Fibroblast of upper back skin (primary cell): Measurements from ENCODE around the gene SLC2A10.
"Not testable (repeated sequence)": the region's sequence is repeated elsewhere in the genome, so short reads cannot be mapped to it uniquely, and the experiment has no call there.

Experiments used
- DNase-seq: peaks from one replicate; pipeline ENCODE4 v3.0.0-alpha.2; 2013

The SLC2A10 gene

DNA sequence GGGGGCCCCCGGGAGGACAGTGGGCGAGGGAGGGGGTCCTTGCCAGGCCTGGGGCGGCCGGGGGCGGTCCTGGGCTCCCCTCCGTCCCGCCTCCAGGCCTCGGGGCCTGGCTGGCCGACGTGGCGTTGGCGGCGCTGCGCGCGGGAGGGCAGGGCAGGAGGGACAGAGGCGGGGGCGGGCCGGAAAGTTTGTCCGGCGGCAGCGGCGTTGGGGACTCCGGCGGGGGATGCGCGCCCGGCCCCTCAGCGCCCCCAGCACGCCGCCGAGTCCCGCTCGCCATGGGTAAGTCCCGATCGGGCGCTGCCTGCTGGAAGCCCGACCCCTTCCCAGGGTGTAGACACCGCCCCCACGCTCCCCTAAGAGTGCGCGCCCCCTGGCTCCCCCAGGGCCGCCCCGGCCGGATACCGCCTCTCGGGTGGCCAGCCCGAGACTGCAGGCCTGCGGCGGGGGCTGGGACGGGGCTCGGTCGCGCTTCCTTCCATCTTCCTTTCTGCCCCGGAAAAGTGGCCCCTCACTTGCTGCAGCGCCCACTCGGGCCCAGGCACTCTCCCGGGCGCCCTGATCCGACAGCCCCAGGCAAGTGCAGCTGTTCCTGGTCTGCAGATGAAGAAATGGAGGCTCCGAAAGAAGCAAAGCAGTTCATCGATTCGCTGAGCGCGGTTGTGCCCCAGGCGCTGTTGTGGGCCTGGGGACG is at the start of gene SLC2A10:
Gene SLC2A10 (plus strand): TSS at position 191 of the 694 bp plus-strand sequence. CDS start 88 bp downstream, at position 279.
- peak; percentile 59 for DNase-seq

DNA sequence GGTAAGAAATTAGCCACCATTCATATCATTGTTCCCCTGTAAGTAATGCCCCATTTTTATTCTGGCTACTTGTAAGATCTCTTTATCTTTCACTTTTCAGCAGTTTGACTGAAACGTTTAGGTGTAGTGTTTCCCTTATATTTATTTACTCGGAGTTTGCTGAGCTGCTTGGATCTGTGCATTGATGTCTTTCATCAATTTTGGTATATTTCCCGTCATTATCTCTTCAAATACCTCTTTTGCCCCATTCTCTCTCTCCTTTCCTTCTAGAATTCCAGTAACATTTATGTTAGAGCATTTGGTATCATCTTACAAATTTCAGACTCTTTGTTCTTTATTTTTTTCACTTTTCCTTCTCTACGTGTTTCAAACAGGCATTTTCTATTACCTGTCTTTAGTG is 49.0 kb upstream of the SLC2A10 start:
- DNase-seq = no peak

DNA sequence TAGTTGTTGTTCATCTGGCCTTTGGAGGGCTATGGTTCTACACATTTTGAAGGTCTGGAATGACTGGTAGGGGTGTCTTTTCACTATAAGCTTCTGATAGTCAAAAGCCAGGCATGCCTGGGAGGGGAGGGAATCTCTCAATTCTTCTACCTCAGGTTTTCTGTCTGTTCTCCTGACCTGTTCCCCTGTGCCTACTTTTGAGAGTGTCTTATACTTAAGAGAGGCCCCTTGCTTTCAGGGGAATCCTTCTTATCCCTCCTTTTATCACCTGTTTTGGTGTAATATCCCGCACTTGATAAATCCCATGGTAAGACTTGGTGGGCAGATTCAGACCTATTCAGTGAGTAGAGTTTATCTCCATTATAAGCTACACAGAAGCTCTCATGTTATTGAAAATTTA is 47.8 kb upstream of the SLC2A10 start:
- DNase-seq = no peak

DNA sequence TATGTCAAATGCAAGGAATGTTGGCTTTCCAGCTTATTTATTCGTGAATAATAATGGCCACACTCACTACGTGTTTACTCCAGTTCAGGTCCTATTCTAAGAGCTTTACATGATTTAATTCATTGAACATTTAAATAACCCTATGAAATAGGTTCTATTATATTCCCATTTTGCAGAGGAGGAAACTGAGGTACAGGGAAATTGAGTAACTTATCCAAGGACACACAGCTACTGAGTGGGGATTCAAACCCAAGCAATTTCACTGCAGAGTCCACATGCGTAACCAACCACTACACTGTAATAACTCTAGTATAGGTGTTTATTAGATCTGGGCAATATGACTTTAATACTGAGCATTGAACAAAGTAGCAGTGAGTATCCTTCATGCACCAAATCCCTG is 45.9 kb upstream of the SLC2A10 start:
- DNase-seq = no peak

DNA sequence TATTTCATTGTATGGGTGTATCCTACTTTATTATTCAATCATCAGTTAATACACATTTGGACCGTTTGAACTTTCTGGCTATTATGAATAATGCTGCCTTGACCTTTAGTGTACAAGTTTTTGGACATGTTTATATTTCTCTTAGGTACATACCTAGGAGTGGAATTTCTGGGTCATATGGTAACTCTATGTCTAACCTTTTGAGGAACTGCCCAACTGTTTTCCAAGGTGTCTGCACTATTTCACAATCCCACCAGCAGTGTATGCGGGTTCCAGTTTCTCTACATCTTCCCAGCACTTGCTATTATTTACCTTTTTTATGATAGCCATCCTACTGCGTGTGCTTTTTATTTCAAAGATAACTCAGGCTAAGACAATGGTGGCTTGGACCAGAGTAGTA is 43.8 kb upstream of the SLC2A10 start:
- DNase-seq = no peak

DNA sequence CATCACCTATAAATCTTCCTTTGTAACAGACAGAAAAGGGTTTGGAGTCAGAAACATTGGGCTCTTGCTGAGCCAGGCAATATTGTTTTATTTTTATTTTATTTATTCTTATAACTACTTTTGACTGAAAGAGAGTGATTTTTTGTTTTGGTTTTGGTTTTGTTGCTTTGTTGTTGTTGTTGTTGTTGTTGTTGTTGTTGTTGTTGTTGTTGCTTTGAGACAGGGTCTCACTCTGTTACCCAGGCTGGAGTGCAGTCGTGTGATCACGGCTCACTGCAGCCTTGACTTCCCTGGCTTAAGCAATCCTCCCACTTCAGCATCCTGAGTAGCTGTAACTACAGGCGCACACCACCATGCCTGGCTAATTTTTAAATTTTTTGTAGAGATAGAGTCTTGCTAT is 43.1 kb upstream of the SLC2A10 start:
- DNase-seq = no peak

DNA sequence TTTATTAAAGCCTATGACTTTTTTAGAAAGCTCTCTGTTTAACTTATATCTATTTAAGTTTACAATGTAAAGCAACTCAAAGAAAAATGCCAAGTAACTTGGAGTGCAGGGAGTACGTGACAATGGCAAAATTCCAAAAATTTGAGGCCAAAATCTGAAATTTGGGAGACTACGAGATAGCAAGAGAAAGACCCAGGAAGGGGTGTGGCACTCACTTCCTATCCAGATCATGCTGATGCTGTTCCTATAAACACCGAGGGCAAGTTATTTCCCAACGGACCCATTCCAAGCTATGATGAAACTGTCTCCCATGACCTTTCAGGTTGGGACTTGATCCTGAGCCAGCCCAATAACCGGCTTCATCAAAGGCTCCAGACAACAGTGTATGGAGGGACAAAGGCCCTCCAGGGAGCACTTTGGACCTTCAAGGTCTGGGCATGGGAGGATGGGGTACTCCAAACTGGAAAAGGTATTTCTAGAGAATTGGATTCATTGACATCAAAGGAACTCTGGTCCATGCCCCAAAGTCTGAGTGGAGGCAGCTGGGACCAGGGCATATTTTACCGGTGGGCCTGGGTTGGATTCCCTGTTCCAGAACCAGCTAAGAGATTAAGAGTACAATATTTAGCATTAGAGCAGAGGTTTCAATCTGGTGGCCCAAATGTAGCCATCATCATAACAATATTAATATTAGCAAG is 42.5 kb upstream of the SLC2A10 start:
- DNase-seq = no peak

DNA sequence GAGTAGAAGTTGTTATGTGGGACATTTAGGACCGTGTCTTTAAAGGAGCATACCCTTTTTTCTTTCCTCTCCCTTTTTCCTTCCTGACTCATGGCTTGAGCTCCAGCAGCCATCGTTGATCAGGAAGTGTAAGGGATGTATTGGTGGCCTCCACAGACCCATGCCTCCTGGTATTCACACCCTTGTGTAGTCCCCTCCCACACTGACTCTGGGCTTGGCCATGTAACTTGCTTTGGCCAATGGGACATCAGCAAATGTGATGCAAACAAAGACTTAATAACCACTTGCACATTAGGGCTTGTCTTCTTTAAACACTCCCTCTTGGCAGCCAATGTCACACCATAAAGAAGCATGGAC is 39.2 kb upstream of the SLC2A10 start:
- no peak for DNase-seq

DNA sequence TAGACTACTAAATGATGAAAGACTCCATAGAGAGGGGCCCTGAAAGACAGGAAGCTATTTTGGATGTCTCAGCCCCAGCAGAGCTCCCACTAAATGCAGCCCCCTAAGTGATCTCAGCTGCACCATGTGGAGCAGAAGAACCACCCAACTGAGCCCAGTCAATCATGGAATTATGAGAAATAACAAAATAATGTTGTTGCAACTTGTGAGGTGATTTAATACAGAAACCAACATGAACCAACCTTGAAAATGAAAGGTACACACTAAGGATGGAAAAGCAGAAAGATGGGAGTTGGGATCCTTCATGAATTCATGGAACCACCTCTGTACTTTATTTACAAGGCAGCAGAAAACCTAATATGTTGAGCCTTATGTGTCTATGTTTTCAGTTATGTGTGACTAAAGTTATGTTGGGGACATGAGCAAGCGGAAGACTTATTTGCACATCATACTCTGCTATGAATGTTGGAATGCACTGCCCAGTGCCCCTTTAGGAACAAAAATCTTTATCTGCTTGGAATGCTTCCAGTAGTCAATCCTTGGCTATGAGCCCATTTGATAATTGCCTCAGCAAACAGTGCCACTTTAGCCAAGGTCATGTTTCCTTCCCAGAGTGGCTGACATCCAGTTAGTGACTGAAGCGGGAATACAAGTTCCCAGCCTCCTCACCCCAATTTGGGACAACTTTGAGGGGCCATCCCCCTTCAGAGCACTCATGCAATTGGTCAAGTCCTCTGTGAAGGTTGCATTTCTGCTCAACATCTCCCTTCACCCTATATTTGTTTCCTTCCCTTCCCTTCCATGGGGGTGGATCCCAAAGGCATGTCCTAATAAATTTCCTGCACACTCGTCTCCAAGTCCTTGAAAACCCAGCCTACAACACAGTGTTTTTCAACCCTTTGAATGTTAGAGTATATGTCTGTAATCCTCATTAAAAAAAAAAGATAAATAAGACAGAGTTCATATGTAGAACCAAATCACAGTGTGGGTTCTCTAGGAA is 38.6 kb upstream of the SLC2A10 start:
- no peak for DNase-seq

DNA sequence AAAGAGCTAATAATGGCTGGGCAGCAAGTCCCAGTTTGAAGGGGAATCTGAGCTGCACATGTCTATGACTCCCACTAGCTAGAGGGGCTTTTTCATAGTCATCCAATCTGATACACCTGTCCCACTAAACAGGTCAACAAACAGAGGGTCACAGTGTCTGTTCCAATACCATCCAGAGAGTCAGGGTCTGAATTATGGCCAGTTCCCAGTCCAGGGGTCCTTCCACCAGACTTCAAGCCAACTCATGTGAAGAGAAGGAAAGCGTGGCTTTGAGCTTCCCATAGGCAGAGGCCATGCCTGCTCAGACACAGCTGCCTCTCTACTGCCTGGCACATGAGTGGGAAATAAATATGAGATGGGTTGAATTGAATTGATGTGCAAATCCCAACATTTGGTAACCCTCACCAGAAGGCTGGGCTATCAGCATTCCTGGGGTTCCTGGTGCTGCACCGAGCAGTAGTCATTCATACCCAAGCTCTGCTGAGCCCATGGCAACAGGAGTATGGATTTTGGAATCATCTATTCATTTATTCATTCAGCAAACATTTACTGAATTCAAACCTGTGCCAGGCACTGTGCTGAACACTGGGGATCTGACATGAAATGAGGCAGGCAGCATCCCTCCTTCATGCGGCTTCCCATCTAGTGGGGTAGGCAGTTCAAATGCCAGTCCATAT is 37.4 kb upstream of the SLC2A10 start:
- DNase-seq = no peak

DNA sequence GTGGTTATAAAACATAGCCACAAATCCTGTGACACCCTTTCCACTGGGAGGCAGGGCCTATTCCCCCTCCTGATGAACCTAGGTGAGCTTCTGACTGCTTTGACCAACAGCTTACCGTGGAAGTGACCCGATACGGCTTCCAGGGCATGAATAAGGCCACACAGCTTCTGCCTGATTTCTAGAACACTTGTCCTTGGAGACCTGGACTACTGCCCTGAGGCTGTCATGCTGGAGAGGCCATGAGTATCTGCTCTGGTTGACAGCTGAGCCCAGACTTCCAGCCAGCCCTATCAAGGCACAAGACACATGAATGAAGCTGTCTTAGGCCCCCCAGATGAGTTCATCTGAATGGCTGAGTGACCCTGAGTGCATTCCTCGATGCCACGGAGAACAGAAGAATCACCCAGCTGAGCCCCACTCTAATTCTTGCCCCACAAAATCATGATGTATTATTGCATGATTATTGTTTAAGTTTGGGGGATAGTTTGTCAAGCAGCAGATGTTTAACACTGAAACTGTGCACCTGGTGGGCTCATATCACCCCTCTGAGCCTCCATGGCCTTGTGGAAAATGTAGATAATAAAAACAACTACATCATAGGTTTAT is 36.8 kb upstream of the SLC2A10 start:
- DNase-seq = no peak

DNA sequence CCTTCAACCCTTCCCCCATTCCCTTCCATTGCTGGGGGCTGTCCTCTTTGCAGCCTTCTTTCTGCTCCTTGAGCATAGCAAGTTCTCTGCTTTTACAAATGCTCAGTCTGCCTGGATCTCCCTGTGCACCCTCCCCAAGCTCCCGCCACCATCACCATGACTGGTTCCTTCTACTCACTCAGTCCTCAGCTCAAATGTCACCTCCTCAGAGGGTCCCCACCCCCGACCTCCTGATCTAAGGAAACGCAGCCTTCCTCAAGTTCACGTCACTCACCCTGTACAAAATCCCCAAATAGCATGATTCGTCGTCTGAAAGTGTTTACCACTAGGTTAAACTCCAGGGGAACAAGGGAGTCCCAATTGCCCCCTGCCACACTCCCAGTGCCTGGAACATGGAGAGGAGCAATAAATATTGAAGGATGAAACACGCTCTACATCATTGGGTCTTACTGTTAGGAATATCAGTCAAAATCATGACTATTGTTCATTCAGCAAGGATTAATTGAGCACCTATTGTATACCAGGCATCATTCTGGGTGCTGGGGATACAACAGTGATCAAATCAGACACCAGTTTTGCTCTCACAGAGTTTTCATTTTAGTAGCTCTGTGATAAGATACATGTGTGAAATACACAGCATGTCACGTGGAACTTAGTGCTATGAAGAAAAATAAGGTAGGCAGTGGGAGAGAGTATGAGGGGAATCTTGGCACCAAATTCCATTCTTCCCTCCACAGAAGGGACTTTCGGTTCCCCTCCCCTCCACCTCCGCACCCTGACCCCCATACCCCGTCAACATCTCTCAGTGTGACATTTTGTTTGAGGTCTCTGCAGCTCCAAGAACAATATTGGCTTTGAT is 35.8 kb upstream of the SLC2A10 start:
- no peak for DNase-seq

DNA sequence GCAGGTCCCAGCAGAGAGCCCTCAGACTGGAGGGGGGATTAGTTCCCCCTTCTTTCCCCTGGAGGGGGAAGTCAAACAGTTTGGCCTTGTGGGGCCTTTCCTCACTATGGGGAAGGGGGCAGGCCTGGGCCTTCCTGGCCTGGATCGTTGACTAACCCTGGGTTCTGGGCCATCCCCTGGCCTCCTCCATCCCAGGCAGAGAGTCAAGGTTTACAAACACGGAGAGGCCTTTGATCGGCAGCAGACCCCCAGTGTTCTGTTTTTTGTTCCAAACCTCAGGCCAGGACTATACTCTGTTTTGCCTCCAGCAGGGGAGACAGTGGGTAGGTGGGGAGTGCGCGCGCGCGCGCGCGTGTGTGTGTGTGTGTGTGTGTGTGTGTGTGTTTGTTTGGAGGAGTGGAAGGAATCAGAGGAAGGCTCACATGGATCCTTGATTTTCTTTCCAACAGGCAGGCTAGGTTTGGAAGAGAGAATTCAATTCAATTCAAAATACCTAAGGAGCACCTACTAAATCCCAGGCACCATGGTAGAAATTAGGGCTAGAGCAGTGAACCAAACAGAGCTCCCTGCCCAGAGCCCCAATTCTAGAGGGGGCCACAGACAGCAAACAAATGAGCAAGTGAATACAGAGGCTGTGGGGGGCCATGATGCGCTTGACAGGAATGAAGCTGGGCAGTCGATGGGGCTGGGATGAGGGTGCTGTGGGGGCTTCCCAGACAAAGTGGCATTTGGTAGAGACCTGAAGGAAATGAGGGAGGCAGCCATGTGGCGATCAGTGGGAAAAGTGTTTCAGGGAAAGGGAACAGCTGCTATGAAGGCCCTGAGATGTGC is 35.0 kb upstream of the SLC2A10 start:
- DNase-seq = no peak

DNA sequence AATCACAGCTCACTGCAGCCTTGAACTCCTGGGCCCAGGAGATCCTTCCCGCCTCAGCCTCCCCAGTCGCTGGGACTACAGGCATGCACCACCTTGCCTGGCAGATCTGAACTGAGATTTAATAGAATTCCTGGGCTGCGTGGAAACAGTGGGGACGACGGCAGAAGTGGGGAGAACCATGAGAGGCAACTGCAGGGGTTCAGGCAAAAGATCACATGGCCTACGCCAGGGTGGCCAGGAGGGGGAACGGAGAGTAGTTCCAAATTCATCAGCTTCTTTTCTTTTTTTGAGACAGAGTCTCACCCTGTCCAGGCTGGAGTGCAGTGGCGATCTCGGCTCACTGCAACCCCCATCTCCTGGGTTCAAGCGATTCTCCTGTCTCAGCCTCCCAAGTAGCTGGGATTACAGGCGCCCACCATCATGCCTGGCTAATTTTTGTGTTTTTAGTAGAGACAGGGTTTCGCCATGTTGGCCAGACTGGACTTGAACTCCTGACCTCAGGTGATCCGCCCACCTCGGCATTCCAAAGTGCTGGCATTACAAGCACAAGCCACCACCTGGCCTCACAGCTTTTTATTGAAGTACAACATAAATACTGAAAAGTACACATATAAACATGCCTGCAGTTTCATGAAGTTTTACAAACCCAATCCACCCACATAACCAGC is 32.7 kb upstream of the SLC2A10 start:
- not testable (repeated sequence) for DNase-seq

DNA sequence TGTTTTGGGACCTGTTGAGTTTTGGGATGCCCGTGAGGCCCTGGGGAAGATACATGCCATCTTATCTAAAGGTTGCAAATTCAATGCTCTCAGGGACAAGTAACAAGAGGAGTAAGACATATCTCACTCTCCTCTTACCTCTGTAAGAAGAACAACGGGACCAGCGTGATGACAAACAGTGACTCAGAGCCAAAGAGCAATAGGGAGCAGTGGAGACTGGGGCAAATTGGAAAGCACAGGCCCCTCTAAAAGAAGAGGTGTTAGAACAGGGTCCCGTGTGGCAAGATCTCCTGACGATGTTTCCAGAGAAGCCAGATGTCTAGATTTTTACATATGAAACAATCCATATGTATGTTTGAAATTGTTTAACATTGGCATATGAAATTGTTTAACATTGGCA is 31.8 kb upstream of the SLC2A10 start:
- DNase-seq = no peak

DNA sequence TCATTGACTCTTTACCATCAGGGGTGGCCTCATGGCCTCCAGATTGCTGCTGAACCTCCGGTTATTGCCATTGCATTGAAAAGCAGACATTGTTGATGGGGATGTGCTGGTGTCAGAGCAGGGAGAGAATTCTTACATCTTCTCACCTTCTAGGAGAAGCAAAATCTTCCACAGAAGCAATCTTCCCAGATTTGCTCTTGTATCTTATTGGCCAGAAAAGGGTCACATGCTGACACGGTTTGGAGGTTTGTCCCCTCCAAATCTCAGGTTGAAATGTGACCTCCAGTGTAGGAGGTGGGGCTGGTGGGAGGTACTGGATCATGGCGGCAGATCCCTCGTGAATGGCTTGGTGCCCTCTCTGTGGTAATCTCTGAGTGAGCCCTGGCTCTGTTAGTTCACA is 30.9 kb upstream of the SLC2A10 start:
- no peak for DNase-seq

DNA sequence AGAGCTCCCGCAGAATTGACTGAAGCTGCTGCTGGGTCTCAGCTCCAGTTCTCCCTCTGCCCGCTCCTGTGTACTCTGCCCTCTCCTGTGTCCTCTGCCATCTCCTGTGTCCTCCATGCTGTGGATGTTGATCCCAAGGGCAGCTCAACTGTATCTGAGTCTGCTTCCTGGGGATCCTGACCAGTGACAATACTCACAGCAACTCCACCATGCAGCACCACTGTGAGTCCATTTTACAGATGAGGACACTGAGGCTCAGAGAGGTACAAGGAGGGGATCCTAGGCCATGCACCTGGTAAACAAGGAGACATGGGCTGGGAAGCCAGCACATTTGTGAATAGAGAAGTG is 28.8 kb upstream of the SLC2A10 start:
- no peak for DNase-seq

DNA sequence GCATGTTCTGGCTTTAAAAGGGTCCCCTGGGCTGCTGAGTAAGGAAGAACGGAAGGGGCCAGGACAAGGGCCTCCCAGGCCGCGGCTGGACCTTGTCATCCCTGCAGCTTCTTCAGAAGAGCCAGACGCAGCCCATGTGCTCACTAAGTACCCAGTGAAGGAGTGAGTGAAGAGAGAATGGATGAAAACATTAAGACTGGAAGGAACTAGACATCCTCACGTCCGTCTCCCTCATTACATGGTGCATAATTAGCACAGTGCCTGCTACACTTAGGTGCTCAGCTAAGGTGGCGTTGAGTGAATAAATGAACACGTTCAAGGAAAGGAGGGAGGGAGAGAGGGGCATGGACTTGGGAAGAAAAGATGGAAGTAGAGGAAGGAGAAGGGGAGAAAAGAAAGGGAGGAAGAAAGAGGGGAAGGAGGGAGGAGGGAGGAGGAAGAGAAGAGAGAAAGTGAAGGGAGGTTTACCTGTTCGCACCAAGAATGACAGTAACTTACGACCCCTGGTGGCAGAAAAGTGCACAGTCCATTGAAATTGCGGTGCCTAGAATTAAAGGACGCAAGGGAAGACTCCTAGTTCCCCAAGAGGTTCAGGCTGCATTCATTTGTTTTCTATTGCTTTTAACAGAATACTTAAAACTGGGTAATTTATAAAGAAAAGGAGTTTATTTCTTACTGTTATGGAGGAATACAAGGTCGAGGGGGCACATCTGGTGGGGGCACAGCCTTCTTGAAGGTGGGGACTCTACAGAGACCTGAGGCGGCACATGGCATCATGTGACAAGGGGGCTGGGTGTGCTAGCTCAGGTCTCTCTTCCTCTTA is 28.2 kb upstream of the SLC2A10 start:
- DNase-seq = peak; percentile 49
